IMR-90 (cell line): ENCODE results near the gene CSRP1. TPM values are rescaled to one million over a fixed set of nuclear protein-coding genes. Genes with fewer than 3 reads are reported as not detected.
A peak's percentile ranks its signal among the peaks of the same experiment; 100 is the strongest.

Experiments
- ATAC-seq: fragments of 200-7000 bp; cut with Tn5 transposase; 2 replicates; pipeline ENCODE4 v1.9.1; 2020; ENCODE audit warnings: low read depth, mild to moderate bottlenecking, moderate library complexity
- BruUV-seq: library from RNA; stranded (reverse); fragments of 400-500 nt; replicated peaks from 2 replicates; lab custom pipeline; 2021; lab: Mats Ljungman, UMichigan
- CTCF ChIA-PET: fragments of 300-600 bp; formaldehyde crosslinking; extraction: SDS; loops from one replicate; lab custom pipeline; 2021; ENCODE audit warnings: antibody characterized with exemption; lab: Yijun Ruan, JAX
- POLR2A ChIA-PET: fragments of 300-600 bp; sonication (Branson Sonifier 250); formaldehyde crosslinking; loops from one replicate; lab custom pipeline; 2022; ENCODE audit warnings: antibody characterized with exemption; ENCODE audit not compliant: unreplicated experiment; lab: Charles Lee
- DNase-seq: peaks from one replicate; pipeline ENCODE4 v3.0.0; 2013
- H2AFZ ChIP-seq: replicated peaks from 2 replicates; pipeline ENCODE3; 2013; ENCODE audit warnings: low read length, mild to moderate bottlenecking; ENCODE audit not compliant: poor library complexity
- H2AK5ac ChIP-seq: 2 replicates; pipeline ENCODE4 v1.6.1; 2013; ENCODE audit warnings: low read depth, low read length, inconsistent platforms
- H2AK9ac ChIP-seq: replicated peaks from 2 replicates; pipeline ENCODE3; 2013; ENCODE audit warnings: mild to moderate bottlenecking, low read depth, low read length, moderate library complexity; ENCODE audit not compliant: poor library complexity
- H2BK120ac ChIP-seq: 2 replicates; pipeline ENCODE4 v1.6.1; 2013; ENCODE audit warnings: low read depth, low read length, inconsistent platforms
- H2BK15ac ChIP-seq: 3 replicates; pipeline ENCODE4 v1.6.1; 2013; ENCODE audit warnings: low read depth, low read length, inconsistent platforms
- H2BK20ac ChIP-seq: 2 replicates; pipeline ENCODE4 v1.6.1; 2013; ENCODE audit warnings: low read depth, mild to moderate bottlenecking, inconsistent platforms, low read length, moderate library complexity
- H2BK5ac ChIP-seq: 2 replicates; pipeline ENCODE4 v1.6.1; 2013; ENCODE audit warnings: mild to moderate bottlenecking, low read depth, low read length, inconsistent platforms; ENCODE audit not compliant: poor library complexity, severe bottlenecking
- H3K14ac ChIP-seq: replicated peaks from 2 replicates; pipeline ENCODE4 v1.6.1; 2013; ENCODE audit warnings: low read depth, low read length, inconsistent platforms
- H3K18ac ChIP-seq: 2 replicates; pipeline ENCODE4 v1.6.1; 2013; ENCODE audit warnings: low read depth, low read length, control low read depth
- H3K23ac ChIP-seq: 2 replicates; pipeline ENCODE4 v1.6.1; 2013; ENCODE audit warnings: low read depth, low read length, inconsistent platforms
- H3K27ac ChIP-seq: 2 replicates; pipeline ENCODE4 v1.5.1; 2013; ENCODE audit warnings: mild to moderate bottlenecking, control low read depth, low read length; ENCODE audit not compliant: insufficient read depth
- H3K27me3 ChIP-seq: 2 replicates; pipeline ENCODE4 v1.6.1; 2013; ENCODE audit warnings: low read length; ENCODE audit not compliant: control insufficient read depth, insufficient read depth
- H3K36me3 ChIP-seq: 2 replicates; pipeline ENCODE4 v1.6.1; 2013; ENCODE audit warnings: low read length, mixed read lengths; ENCODE audit not compliant: control insufficient read depth, insufficient read depth
- H3K4ac ChIP-seq: 2 replicates; pipeline ENCODE4 v1.6.1; 2013; ENCODE audit warnings: low read depth, low read length, inconsistent platforms
- H3K4me1 ChIP-seq: 2 replicates; pipeline ENCODE4 v1.6.1; 2013; ENCODE audit warnings: low read length, mixed read lengths; ENCODE audit not compliant: control insufficient read depth, insufficient read depth
- H3K4me2 ChIP-seq: 2 replicates; pipeline ENCODE4 v1.6.1; 2013; ENCODE audit warnings: low read depth, mild to moderate bottlenecking, control low read depth, low read length, moderate library complexity
- H3K4me3 ChIP-seq: 2 replicates; pipeline ENCODE4 v1.5.1; 2013; ENCODE audit warnings: low read depth, mild to moderate bottlenecking, control low read depth, low read length, moderate library complexity; ENCODE audit not compliant: insufficient read depth
- H3K56ac ChIP-seq: 2 replicates; pipeline ENCODE4 v1.6.1; 2013; ENCODE audit warnings: low read length, inconsistent platforms; ENCODE audit not compliant: insufficient read depth; ENCODE audit errors: extremely low read depth
- H3K79me1 ChIP-seq, 2 experiments: 2 replicates each; pipeline ENCODE4 v1.6.1; 2013; ENCODE audit warnings: low read length in 2 of 2, inconsistent platforms in 1 of 2, low read depth in 1 of 2
- H3K9ac ChIP-seq: 2 replicates; pipeline ENCODE4 v1.6.1; 2013; ENCODE audit warnings: low read depth, low read length, control low read depth
- H3K9me1 ChIP-seq: 2 replicates; pipeline ENCODE4 v1.6.1; 2013; ENCODE audit warnings: low read length, inconsistent platforms; ENCODE audit not compliant: insufficient read depth
- H3K9me3 ChIP-seq: 2 replicates; pipeline ENCODE4 v1.6.1; 2013; ENCODE audit warnings: low read length; ENCODE audit not compliant: control insufficient read depth, insufficient read depth
- H4K20me1 ChIP-seq: 2 replicates; pipeline ENCODE4 v1.6.1; 2013; ENCODE audit warnings: low read length, inconsistent platforms; ENCODE audit not compliant: insufficient read depth
- H4K5ac ChIP-seq: 2 replicates; pipeline ENCODE4 v1.6.1; 2013; ENCODE audit warnings: mild to moderate bottlenecking, low read depth, low read length, control low read depth
- H4K8ac ChIP-seq, 2 experiments: 2 replicates each; pipeline ENCODE4 v1.6.1; 2013; ENCODE audit warnings: low read depth in 2 of 2, low read length in 2 of 2, control low read depth in 1 of 2, inconsistent platforms in 1 of 2
- H4K91ac ChIP-seq: 2 replicates; pipeline ENCODE4 v1.6.1; 2013; ENCODE audit warnings: low read depth, low read length, inconsistent platforms; ENCODE audit not compliant: insufficient read depth
- CEBPB ChIP-seq: IDR thresholded peaks from 2 replicates; pipeline ENCODE4 v1.6.1; 2012; ENCODE audit warnings: low read depth, low read length, improper control_type of control experiment
- CHD1 ChIP-seq: IDR thresholded peaks from 2 replicates; pipeline ENCODE4 v1.6.1; 2012; ENCODE audit warnings: low read depth, low read length, improper control_type of control experiment
- FOS ChIP-seq: fragments of 150-350 bp; IDR thresholded peaks from 2 replicates; pipeline ENCODE4 v1.6.1; 2016; ENCODE audit warnings: low read depth, low read length
- MXI1 ChIP-seq: IDR thresholded peaks from 2 replicates; pipeline ENCODE4 v1.6.1; 2012; ENCODE audit warnings: low read depth, mild to moderate bottlenecking, low read length, moderate library complexity, borderline replicate concordance
- POLR2A ChIP-seq: IDR thresholded peaks from 2 replicates; pipeline ENCODE4 v1.6.1; 2012; ENCODE audit warnings: mild to moderate bottlenecking, low read depth, low read length
- RAD21 ChIP-seq: IDR thresholded peaks from 2 replicates; pipeline ENCODE4 v1.6.1; 2012; ENCODE audit warnings: low read length, improper control_type of control experiment
- RCOR1 ChIP-seq: IDR thresholded peaks from 2 replicates; pipeline ENCODE4 v1.6.1; 2012; ENCODE audit warnings: mild to moderate bottlenecking, low read length, improper control_type of control experiment; ENCODE audit not compliant: insufficient replicate concordance
- RFX5 ChIP-seq: IDR thresholded peaks from 2 replicates; pipeline ENCODE4 v1.8.0; 2012; ENCODE audit warnings: low read depth, mild to moderate bottlenecking, low read length, moderate library complexity
- WGBS, 2 experiments: methylation state at CpG; one replicate each; pipeline versions ENCODE4 v1.1.5 to v1.1.7; 2013; ENCODE audit warnings: missing lambda C conversion rate in 2 of 2; ENCODE audit not compliant: insufficient read length in 1 of 2; ENCODE audit errors: extremely low coverage in 2 of 2; 5-methylcytosine and 5-hydroxymethylcytosine counted together
- dilution Hi-C: fragments of 300-500 bp; cut with HindIII; formaldehyde crosslinking; loops from one replicate; pipeline ENCODE4 v1.14.3; 2018; ENCODE audit warnings: low sequenced_read_pairs; ENCODE audit not compliant: unreplicated experiment
- in situ Hi-C: fragments of 300-500 bp; cut with MboI; formaldehyde crosslinking; loops from 3 replicates; pipeline ENCODE4 v1.14.3; 2019; ENCODE audit warnings: low sequenced_read_pairs, inconsistent platforms, mixed read lengths
- intact Hi-C: fragments of 100-400 bp; cut with micrococcal nuclease; formaldehyde crosslinking; loops from 2 replicates; pipeline ENCODE4 v1.10.0; 2022
- polyA plus RNA-seq, 3 experiments: library from polyadenylated mRNA; depleted of rRNA; stranded (reverse); fragments of >200 nt; gene quantifications; 2 replicates each; pipeline ENCODE4 v1.2.3, GENCODE V29; 2012; ENCODE audit warnings: low replicate concordance in 1 of 3
- total RNA-seq: library from RNA; depleted of rRNA; stranded (reverse); fragments of >200 nt; gene quantifications from 2 replicates; pipeline ENCODE4 v1.2.3, GENCODE V29; 2012
- TF ChIP-seq, protein P1 (sequence below): fragments of 150-350 bp; IDR thresholded peaks from 2 replicates; pipeline ENCODE4 v1.6.1; 2017; ENCODE audit warnings: mild to moderate bottlenecking, antibody characterized with exemption, low read length, low read depth
- TF ChIP-seq, protein P2 (sequence below): fragments of 150-350 bp; IDR thresholded peaks from 2 replicates; pipeline ENCODE4 v1.6.1; 2016; ENCODE audit warnings: low read depth, mild to moderate bottlenecking, low read length, moderate library complexity, borderline replicate concordance

Gene CSRP1
- total and polyA plus RNA-seq, 2 of the 4 experiments (the other 2 are of a cell fraction) = 1,037 to 1,498 TPM

DNA sequence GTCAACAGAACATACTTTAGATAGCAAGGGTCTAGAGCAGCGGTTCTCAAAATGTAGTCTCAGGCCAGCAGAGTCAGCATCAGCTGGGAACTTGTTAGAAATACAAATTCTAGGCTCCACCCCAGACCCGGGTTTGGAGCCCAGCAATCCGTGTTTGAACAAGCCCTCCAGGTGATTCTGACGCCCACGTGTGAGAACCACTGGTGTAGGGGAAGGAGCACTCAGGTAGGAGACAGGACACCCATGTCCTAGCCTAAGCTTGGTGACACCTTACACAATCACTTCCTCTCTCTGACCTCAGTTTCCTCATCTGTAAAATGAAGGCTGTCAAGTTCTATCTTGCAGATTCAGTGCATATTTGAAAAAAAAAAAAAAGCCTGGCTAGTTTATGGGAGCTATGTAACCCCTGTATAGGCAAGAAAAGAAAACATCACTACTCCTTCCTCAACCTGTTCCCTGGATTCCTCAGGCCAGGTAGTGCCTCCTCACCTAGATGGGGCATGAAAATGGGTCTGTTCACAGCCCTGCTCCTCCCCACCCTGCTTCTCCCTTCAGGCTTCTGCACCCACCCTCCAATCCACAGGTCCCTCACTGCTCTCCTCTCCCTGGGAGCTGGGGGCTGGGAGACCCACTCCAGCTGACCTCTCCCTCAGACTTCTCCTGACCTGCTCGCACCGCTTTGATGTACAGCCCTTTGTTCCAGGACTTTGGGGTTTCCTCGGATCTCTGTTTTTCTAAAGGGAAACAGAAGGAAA lies 30.8 kb downstream of the CSRP1 start:
- BruUV-seq = no TSS peak
- intact Hi-C loops = no loop called here
- Histone ChIP-seq H2AFZ (no peak overlapping the region), H4K91ac (peak overlapping the region; percentile 1; the same call in 1 of the 2 replicates), H3K18ac (no peak overlapping the region), H2BK120ac (no peak overlapping the region), H3K9ac (no peak overlapping the region), H2AK5ac (peak overlapping the region; percentile 32), H3K36me3 (no peaks in the 10 kb centered on the region), H3K79me1 (peaks cover 0 to 6% of the 10 kb centered on the region in 2 experiments; a peak in 1 of 4 replicates), H4K5ac (no peak overlapping the region), H2BK5ac (no peak overlapping the region), H3K4ac (no peak overlapping the region), H2BK15ac (no peak overlapping the region), H3K9me1 (0 out of 2 replicates have a peak, but pooled peaks cover 3% of the 10 kb centered on the region), H3K23ac (0 out of 2 replicates have a peak overlapping the region, but pooled peaks have one; percentile 32), H3K9me3 (no peaks in the 10 kb centered on the region), H2AK9ac (peak overlapping the region; percentile 23), H3K27ac (no peak overlapping the region), H3K4me2 (no peak overlapping the region), H4K20me1 (no peaks in the 10 kb centered on the region), H3K14ac (no peak overlapping the region; the same call in 1 of the 2 replicates), H4K8ac (peak overlapping the region in 1 of 2 experiments; percentile 9; a peak in 1 of 4 replicates), H3K4me1 (peaks cover 17% of the 10 kb centered on the region), H2BK20ac (no peak overlapping the region; the same call in 1 of the 2 replicates), H3K56ac (no peak overlapping the region), H3K4me3 (no peak overlapping the region), H3K27me3 (no peaks in the 10 kb centered on the region)
- TF ChIP-seq MXI1 = no peak
- no peak for TF ChIP-seq FOS
- no peak for TF ChIP-seq RFX5
- no peak for TF ChIP-seq RAD21
- no peak for TF ChIP-seq RCOR1
- TF ChIP-seq, protein P1, sequence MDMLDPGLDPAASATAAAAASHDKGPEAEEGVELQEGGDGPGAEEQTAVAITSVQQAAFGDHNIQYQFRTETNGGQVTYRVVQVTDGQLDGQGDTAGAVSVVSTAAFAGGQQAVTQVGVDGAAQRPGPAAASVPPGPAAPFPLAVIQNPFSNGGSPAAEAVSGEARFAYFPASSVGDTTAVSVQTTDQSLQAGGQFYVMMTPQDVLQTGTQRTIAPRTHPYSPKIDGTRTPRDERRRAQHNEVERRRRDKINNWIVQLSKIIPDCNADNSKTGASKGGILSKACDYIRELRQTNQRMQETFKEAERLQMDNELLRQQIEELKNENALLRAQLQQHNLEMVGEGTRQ = no peak
- TF ChIP-seq, protein P2, sequence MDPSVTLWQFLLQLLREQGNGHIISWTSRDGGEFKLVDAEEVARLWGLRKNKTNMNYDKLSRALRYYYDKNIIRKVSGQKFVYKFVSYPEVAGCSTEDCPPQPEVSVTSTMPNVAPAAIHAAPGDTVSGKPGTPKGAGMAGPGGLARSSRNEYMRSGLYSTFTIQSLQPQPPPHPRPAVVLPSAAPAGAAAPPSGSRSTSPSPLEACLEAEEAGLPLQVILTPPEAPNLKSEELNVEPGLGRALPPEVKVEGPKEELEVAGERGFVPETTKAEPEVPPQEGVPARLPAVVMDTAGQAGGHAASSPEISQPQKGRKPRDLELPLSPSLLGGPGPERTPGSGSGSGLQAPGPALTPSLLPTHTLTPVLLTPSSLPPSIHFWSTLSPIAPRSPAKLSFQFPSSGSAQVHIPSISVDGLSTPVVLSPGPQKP = no peak
- no peak for TF ChIP-seq POLR2A
- TF ChIP-seq CHD1 = no peak
- no peak for TF ChIP-seq CEBPB
- ChIA-PET POLR2A (no interaction called here), CTCF (no interaction called here)
- in situ Hi-C loops = no loop called here
- dilution Hi-C loops = no loop called here
- WGBS, 2 experiments = 94% methylated on average over 3 of the region's 8 CpGs; no CpG with 5 or more reads in 1 of the 2 experiments
- no peak for DNase-seq
- no peak for ATAC-seq
